VCaP (cell line): Measurements from ENCODE around the gene ENO1.

Experiments used
- H3K27ac ChIP-seq: fragments of 450-650 bp; 2 replicates; pipeline ENCODE4 v1.5.1; 2017
- TF ChIP-seq, protein P1 (sequence below): fragments of 450-650 bp; conservative IDR thresholded peaks from 2 replicates; pipeline ENCODE4 v1.5.1; 2017; ENCODE audit warnings: mild to moderate bottlenecking, moderate library complexity

Gene ENO1

DNA sequence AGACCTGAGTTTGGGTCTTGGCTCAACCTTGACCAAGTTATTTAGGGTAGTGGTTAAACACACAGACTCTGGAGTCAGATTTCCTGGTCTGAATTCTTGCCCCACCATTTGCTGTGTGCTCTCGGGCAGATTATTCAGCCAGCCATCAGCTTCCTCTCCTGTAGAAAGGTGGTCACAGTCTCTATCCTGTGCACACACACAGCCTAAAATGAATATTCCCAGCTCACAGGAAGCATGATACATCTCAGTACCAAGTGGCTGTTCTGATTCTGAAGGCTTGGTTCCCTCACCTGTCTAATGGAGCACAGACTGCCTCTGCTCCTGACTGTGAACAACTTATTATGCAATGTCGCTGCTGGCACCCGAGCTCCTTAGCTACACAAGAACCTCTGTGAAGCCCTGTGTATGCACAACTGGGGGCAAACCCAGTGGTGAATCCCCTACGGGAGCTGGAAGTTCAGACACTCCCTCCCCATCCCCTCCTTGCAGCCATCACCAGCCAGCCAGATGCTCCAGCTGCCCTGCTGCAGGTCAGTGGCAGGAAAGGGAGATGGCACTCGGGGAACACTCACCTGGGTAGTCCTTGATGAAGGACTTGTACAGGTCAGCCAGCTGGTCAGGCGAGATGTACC, 13.7 kb downstream of the ENO1 start:
- TF ChIP-seq, protein P1, sequence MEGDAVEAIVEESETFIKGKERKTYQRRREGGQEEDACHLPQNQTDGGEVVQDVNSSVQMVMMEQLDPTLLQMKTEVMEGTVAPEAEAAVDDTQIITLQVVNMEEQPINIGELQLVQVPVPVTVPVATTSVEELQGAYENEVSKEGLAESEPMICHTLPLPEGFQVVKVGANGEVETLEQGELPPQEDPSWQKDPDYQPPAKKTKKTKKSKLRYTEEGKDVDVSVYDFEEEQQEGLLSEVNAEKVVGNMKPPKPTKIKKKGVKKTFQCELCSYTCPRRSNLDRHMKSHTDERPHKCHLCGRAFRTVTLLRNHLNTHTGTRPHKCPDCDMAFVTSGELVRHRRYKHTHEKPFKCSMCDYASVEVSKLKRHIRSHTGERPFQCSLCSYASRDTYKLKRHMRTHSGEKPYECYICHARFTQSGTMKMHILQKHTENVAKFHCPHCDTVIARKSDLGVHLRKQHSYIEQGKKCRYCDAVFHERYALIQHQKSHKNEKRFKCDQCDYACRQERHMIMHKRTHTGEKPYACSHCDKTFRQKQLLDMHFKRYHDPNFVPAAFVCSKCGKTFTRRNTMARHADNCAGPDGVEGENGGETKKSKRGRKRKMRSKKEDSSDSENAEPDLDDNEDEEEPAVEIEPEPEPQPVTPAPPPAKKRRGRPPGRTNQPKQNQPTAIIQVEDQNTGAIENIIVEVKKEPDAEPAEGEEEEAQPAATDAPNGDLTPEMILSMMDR, result no peak
- no peak overlapping the region; the same call in 1 of the 2 replicates for H3K27ac ChIP-seq

DNA sequence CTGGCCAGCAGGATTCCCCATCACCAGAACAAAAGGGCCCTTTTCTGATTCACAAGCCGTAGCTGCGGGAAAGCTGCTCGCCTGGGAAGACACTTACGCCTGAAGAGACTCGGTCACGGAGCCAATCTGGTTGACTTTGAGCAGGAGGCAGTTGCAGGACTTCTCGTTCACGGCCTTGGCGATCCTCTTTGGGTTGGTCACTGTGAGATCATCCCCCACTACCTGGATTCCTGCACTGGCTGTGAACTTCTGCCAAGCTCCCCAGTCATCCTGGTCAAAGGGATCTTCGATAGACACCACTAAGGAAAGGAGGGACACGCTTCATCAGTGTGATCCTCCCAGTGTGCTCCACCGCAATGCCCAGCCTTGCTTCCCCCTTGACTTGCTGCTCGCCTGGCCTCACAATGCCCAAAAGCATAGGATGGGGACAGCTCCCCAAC, 14.7 kb downstream of the ENO1 start:
- TF ChIP-seq, protein P1, result no peak
- peak overlapping the region; percentile 16; the same call in 1 of the 2 replicates for H3K27ac ChIP-seq

DNA sequence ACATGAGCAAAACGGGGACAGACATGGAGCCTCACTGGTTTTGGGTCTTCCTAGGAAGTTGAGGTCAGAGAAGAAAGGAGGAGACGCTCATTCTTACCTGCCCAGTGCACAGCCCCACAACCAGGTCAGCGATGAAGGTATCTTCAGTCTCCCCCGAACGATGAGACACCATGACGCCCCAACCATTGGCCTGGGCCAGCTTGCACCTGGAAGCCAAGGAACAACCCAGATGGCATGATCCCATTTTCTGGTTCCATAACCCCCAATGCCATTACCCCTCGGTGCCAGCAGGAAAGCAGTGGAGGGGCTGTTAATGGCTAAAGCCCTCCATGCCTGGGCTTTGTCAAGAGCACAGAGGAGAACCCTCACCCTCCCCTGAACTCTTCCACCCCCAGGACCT, 15.3 kb downstream of the ENO1 start:
- TF ChIP-seq, protein P1, result no peak
- peak overlapping the region; percentile 16; the same call in 1 of the 2 replicates for H3K27ac ChIP-seq

DNA sequence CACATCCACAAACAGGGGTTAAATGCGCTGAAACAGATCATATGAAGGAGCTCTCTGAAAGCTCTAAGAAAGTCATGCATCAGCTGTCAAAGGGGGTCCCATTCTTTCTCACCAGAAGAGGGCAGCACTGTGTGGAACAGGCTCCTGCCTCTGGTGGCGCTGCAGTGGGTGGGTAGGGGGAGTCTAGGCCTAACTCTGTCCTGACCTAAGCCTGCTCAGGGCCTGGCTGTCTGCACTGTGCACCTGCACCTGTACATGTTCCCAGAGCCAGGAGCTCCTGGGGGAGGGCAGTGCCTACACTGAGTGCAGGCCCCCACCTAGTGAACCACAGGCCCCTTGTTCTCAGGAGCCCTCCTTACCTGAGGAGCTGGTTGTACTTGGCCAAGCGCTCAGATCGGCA, 16.0 kb downstream of the ENO1 start:
- no peak overlapping the region for H3K27ac ChIP-seq
- TF ChIP-seq, protein P1, result peak; percentile 77

DNA sequence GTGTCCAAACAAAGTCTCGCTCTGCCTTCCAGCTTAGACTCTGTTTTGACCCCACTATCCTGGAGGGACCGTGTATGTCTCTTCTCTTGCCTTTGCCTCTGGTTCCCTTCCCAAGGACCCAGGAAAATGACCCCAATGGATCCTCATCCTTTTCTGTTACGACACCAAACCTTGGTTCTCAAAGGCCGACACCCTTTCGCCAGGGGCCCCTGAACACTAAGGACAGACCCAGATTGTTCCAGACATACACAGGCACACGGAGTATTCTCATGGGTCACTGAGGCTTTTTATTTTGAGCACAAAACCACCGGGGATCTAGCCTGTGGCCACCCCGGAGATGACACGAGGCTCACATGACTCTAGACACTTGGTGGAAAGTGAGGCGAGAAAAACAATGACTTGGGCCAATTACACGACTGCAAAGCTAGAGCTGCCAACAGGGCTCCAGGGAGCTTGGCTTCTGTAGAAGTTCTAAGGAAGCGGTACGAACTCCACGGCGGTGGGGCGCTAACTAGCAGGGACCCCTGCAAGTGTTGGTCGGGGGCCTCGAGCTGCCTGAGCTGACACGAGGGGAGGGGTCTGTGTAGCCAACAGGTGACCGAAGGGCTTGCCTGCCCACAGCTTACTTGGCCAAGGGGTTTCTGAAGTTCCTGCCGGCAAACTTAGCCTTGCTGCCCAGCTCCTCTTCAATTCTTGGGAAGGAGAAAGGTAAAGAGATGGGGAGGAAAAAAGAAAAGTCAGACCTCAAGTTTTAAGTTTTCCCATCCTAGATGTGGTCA, 17.6 kb downstream of the ENO1 start:
- TF ChIP-seq, protein P1, result no peak
- 0 out of 2 replicates have a peak overlapping the region, but pooled peaks have one; percentile 3 for H3K27ac ChIP-seq

- TF ChIP-seq, protein P1, result peak; percentile 78
- no peak overlapping the region for H3K27ac ChIP-seq
Measured at GRCh38 chr1:8858888-8859706, 19.4 kb downstream of the ENO1 start.
